ENCODE data around the gene ENPP3. TPM values are rescaled to one million over a fixed set of nuclear protein-coding genes. Genes with fewer than 3 reads are reported as not detected.

The ENPP3 gene
- total and polyA plus RNA-seq, 2 experiments from 2014 or later, result not detected

- TF ChIP-seq EZH2phosphoT487 (IDR thresholded peaks at IDR 0.05; ENCODE audit: insufficient read depth, low read depth) (no peak), EZH2 (IDR thresholded peaks at IDR 0.05; ENCODE audit: insufficient read depth, poor library complexity, severe bottlenecking) (no peak)
- H3F3A ChIP-seq (ENCODE audit: insufficient read depth), result no peaks in the 10 kb centered on the region
- H3K79me2 ChIP-seq (ENCODE audit: insufficient read depth), result no peaks in the 10 kb centered on the region
- in situ Hi-C loops (cut with MboI), result loop anchor here (25.0 kb wide), 1 partner anchor 559 kb away; no protein-coding TSS in a partner anchor
- no peak overlapping the region for H3K4me3 ChIP-seq
- no peak overlapping the region for H3K4me2 ChIP-seq (ENCODE audit: unreplicated experiment)
- no peaks in the 10 kb centered on the region for H3K9me3 ChIP-seq (ENCODE audit: low read depth)
- no peaks in the 10 kb centered on the region for H4K20me1 ChIP-seq (ENCODE audit: insufficient read depth)
- H3K36me3 ChIP-seq (ENCODE audit: low read depth), result no peaks in the 10 kb centered on the region
- H3K27ac ChIP-seq, result no peak overlapping the region
- H3K4me1 ChIP-seq (ENCODE audit: insufficient read depth), result no peaks in the 10 kb centered on the region
- H2AFZ ChIP-seq, result no peak overlapping the region
- no peaks in the 10 kb centered on the region for H3K9me2 ChIP-seq (ENCODE audit: insufficient read depth)
- no peak overlapping the region for H3K9ac ChIP-seq
- 57 to 59% methylated on average over 5 of the region's 5 CpGs for WGBS, 2 experiments (ENCODE audit: low coverage in 1 of 2, low lambda C conversion rate in 2 of 2, missing lambda C conversion rate in 2 of 2)
- H3K27me3 ChIP-seq (replicated peaks; ENCODE audit: insufficient read depth), result no peaks in the 10 kb centered on the region
- DNase-seq, result no peak
These were observed 41.3 kb downstream of the ENPP3 start for GRCh38 chr6:131678442-131678841.

- Histone ChIP-seq H3K27me3 (replicated peaks; ENCODE audit: insufficient read depth) (no peaks in the 10 kb centered on the region), H3K36me3 (ENCODE audit: low read depth) (no peaks in the 10 kb centered on the region), H3K9ac (no peak overlapping the region), H2AFZ (no peak overlapping the region), H3K4me3 (no peak overlapping the region), H4K20me1 (ENCODE audit: insufficient read depth) (no peaks in the 10 kb centered on the region), H3K27ac (no peak overlapping the region), H3K9me3 (ENCODE audit: low read depth) (no peaks in the 10 kb centered on the region), H3K4me1 (ENCODE audit: insufficient read depth) (no peaks in the 10 kb centered on the region), H3F3A (ENCODE audit: insufficient read depth) (no peaks in the 10 kb centered on the region), H3K4me2 (ENCODE audit: unreplicated experiment) (no peak overlapping the region), H3K9me2 (ENCODE audit: insufficient read depth) (no peaks in the 10 kb centered on the region), H3K79me2 (ENCODE audit: insufficient read depth) (no peaks in the 10 kb centered on the region)
- no peak for DNase-seq
- 64 to 71% methylated on average over 2 of the region's 2 CpGs for WGBS, 2 experiments (ENCODE audit: low coverage in 1 of 2, low lambda C conversion rate in 2 of 2, missing lambda C conversion rate in 2 of 2)
- TF ChIP-seq EZH2 (IDR thresholded peaks at IDR 0.05; ENCODE audit: insufficient read depth, poor library complexity, severe bottlenecking) (no peak), EZH2phosphoT487 (IDR thresholded peaks at IDR 0.05; ENCODE audit: insufficient read depth, low read depth) (no peak)
- in situ Hi-C loops (cut with MboI), result loop anchor here (25.0 kb wide), 1 partner anchor 556 kb away; no protein-coding TSS in a partner anchor
These were observed 43.8 kb downstream of the ENPP3 start for GRCh38 chr6:131680868-131681267.

GRCh38 chr6:131681585-131681984, 44.5 kb downstream of the ENPP3 start:
- H3K9me2 ChIP-seq (ENCODE audit: insufficient read depth), result no peaks in the 10 kb centered on the region
- H2AFZ ChIP-seq, result no peak overlapping the region
- H4K20me1 ChIP-seq (ENCODE audit: insufficient read depth), result no peaks in the 10 kb centered on the region
- H3K36me3 ChIP-seq (ENCODE audit: low read depth), result no peaks in the 10 kb centered on the region
- H3K4me3 ChIP-seq, result no peak overlapping the region
- H3K4me1 ChIP-seq (ENCODE audit: insufficient read depth), result no peaks in the 10 kb centered on the region
- H3K27ac ChIP-seq, result no peak overlapping the region
- H3K9me3 ChIP-seq (ENCODE audit: low read depth), result no peaks in the 10 kb centered on the region
- H3K9ac ChIP-seq, result no peak overlapping the region
- no peaks in the 10 kb centered on the region for H3K27me3 ChIP-seq (replicated peaks; ENCODE audit: insufficient read depth)
- in situ Hi-C loops (cut with MboI), result loop anchor here (25.0 kb wide), 1 partner anchor 556 kb away; no protein-coding TSS in a partner anchor
- H3K79me2 ChIP-seq (ENCODE audit: insufficient read depth), result no peaks in the 10 kb centered on the region
- TF ChIP-seq EZH2phosphoT487 (IDR thresholded peaks at IDR 0.05; ENCODE audit: insufficient read depth, low read depth) (no peak), EZH2 (IDR thresholded peaks at IDR 0.05; ENCODE audit: insufficient read depth, poor library complexity, severe bottlenecking) (no peak)
- H3K4me2 ChIP-seq (ENCODE audit: unreplicated experiment), result no peak overlapping the region
- no peak for DNase-seq
- H3F3A ChIP-seq (ENCODE audit: insufficient read depth), result no peaks in the 10 kb centered on the region

GRCh38 chr6:131682442-131682841, 45.3 kb downstream of the ENPP3 start:
- TF ChIP-seq EZH2 (IDR thresholded peaks at IDR 0.05; ENCODE audit: insufficient read depth, poor library complexity, severe bottlenecking) (no peak), EZH2phosphoT487 (IDR thresholded peaks at IDR 0.05; ENCODE audit: insufficient read depth, low read depth) (no peak)
- in situ Hi-C loops (cut with MboI), result loop anchor here (25.0 kb wide), 1 partner anchor 555 kb away; no protein-coding TSS in a partner anchor
- no peak overlapping the region for H3K4me2 ChIP-seq (ENCODE audit: unreplicated experiment)
- H3K9me2 ChIP-seq (ENCODE audit: insufficient read depth), result no peaks in the 10 kb centered on the region
- no peak overlapping the region for H3K27ac ChIP-seq
- no peak overlapping the region for H3K9ac ChIP-seq
- H3F3A ChIP-seq (ENCODE audit: insufficient read depth), result no peaks in the 10 kb centered on the region
- no peak overlapping the region for H2AFZ ChIP-seq
- no peak for DNase-seq
- 42% methylated on average over 2 of the region's 2 CpGs for WGBS, 2 experiments (ENCODE audit: low coverage in 1 of 2, low lambda C conversion rate in 2 of 2, missing lambda C conversion rate in 2 of 2)
- no peaks in the 10 kb centered on the region for H3K9me3 ChIP-seq (ENCODE audit: low read depth)
- no peaks in the 10 kb centered on the region for H4K20me1 ChIP-seq (ENCODE audit: insufficient read depth)
- no peaks in the 10 kb centered on the region for H3K79me2 ChIP-seq (ENCODE audit: insufficient read depth)
- H3K4me1 ChIP-seq (ENCODE audit: insufficient read depth), result no peaks in the 10 kb centered on the region
- H3K27me3 ChIP-seq (replicated peaks; ENCODE audit: insufficient read depth), result no peaks in the 10 kb centered on the region
- H3K36me3 ChIP-seq (ENCODE audit: low read depth), result no peaks in the 10 kb centered on the region
- no peak overlapping the region for H3K4me3 ChIP-seq

- no peak for DNase-seq
- WGBS, 2 experiments (ENCODE audit: low coverage in 1 of 2, low lambda C conversion rate in 2 of 2, missing lambda C conversion rate in 2 of 2), result 72 to 82% methylated on average over 6 of the region's 6 CpGs
- in situ Hi-C loops (cut with MboI), result loop anchor here (25.0 kb wide), 1 partner anchor 554 kb away; no protein-coding TSS in a partner anchor
- Histone ChIP-seq H3K36me3 (ENCODE audit: low read depth) (no peaks in the 10 kb centered on the region), H3K9me2 (ENCODE audit: insufficient read depth) (no peaks in the 10 kb centered on the region), H3K27me3 (replicated peaks; ENCODE audit: insufficient read depth) (no peaks in the 10 kb centered on the region), H3K4me3 (no peak overlapping the region), H3K79me2 (ENCODE audit: insufficient read depth) (no peaks in the 10 kb centered on the region), H3F3A (ENCODE audit: insufficient read depth) (no peaks in the 10 kb centered on the region), H4K20me1 (ENCODE audit: insufficient read depth) (no peaks in the 10 kb centered on the region), H3K4me1 (ENCODE audit: insufficient read depth) (no peaks in the 10 kb centered on the region), H2AFZ (no peak overlapping the region), H3K4me2 (ENCODE audit: unreplicated experiment) (no peak overlapping the region), H3K9ac (no peak overlapping the region), H3K9me3 (ENCODE audit: low read depth) (no peaks in the 10 kb centered on the region), H3K27ac (no peak overlapping the region)
- TF ChIP-seq EZH2phosphoT487 (IDR thresholded peaks at IDR 0.05; ENCODE audit: insufficient read depth, low read depth) (no peak), EZH2 (IDR thresholded peaks at IDR 0.05; ENCODE audit: insufficient read depth, poor library complexity, severe bottlenecking) (no peak)
These were observed 46.4 kb downstream of the ENPP3 start for GRCh38 chr6:131683479-131683878.

Data from GM23248 (cell line).